GM19455 (cell line): Measurements from ENCODE around the gene DIPK2A.

Source experiments
- ATAC-seq: cut with Tn5 transposase; IDR thresholded peaks from one replicate; pipeline ENCODE4 v1.9.1; 2021; ENCODE audit not compliant: unreplicated experiment

Gene DIPK2A, protein sequence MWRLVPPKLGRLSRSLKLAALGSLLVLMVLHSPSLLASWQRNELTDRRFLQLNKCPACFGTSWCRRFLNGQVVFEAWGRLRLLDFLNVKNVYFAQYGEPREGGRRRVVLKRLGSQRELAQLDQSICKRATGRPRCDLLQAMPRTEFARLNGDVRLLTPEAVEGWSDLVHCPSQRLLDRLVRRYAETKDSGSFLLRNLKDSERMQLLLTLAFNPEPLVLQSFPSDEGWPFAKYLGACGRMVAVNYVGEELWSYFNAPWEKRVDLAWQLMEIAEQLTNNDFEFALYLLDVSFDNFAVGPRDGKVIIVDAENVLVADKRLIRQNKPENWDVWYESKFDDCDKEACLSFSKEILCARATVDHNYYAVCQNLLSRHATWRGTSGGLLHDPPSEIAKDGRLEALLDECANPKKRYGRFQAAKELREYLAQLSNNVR

DNA sequence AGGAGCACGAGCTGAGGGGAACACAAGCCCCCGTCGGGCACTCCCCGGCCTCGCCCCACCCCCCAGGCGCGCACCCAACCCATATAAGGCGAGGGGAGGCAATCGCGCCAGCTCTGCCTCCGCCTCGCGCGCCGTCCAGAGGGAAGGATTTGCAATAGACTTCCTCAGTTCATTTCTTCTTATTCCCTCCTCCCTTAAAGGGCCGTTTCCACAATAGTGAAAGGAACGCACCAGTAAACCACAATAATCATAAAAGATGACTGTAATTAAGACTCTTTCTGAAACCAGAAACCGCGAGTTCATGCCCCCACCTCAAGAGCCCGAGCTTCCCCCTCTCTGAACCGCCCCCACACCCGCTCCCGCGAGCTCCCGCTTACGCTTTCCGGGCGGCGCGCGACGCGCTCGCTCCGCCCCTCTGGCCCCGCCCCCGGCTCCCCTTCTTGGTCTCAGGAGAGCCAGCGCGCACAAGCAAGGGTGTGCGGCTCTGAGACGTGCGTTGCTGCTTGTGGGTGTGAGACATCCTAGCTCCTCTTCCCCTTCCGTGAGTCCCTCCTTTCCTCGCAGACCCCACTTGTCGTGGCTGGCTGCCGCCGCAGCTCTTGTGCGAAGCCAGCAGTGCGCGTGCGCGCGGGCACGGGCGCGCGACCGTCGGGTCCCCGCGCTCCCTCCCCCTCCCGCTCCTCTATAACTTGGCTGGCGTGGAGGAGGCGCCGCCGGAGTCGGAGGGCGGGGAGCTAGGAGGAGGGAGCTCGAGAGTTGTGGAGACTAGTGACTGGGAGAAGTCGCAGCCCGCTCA is at the start of gene DIPK2A:
TSS of gene DIPK2A (plus strand) at position 465 of the 796 bp plus-strand sequence. CDS start 510 bp downstream, outside the sequence.
- ATAC-seq: peak; percentile 53

DNA sequence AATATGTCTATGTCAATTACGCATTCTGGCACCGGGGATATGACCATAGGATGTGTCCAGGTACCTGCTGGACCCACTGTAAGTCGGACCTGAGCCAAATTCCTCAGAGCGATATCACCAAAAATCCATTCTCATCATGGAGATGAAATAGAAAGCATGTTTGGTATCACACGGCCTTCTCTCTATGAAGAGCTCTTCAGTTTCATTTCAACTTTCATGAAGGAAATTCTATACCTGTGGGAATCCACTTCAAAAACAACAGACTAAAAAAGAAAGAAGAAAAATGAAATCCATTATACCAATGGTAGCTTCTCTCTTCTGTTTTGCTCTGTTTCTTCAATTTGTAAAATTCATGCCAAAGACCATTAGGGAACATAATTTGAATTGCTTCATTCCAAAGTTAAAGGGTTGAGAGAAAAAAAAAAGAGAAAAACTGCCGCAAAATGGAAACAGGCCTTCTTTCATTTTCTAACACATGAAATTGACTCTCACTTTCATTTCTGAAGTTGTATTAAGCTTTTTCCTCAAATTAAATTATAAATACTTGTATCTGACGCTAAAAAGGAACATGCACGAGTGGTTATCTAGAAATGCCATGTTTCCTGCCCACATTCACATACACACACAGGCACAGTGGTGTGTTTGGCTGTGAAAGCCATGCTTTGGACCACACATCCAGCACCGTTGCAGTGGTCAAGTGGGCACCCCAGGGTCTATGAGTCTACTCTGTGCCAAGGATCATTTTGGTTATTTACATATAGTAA is 46.9 kb upstream of the DIPK2A start:
- ATAC-seq: peak; percentile 56

DNA sequence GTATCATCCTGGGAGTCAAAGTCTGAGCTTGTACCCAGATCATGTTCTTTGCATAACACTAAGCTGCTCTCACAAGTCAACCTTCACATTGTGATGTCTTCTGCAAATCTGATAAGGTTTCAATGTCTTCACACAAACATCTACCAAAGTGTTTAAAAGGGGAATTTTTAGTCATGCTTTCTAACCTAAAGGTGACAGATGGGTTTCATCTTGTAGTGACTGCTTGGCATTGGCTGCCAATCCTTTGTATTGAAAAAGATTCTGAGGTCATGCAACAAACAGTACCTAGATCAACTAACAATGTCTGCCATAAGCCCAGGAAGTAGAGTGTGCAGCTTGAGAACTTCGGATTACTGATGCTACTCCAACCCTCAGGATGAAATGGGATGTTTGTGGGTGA is 43.6 kb upstream of the DIPK2A start:
- no peak for ATAC-seq

DNA sequence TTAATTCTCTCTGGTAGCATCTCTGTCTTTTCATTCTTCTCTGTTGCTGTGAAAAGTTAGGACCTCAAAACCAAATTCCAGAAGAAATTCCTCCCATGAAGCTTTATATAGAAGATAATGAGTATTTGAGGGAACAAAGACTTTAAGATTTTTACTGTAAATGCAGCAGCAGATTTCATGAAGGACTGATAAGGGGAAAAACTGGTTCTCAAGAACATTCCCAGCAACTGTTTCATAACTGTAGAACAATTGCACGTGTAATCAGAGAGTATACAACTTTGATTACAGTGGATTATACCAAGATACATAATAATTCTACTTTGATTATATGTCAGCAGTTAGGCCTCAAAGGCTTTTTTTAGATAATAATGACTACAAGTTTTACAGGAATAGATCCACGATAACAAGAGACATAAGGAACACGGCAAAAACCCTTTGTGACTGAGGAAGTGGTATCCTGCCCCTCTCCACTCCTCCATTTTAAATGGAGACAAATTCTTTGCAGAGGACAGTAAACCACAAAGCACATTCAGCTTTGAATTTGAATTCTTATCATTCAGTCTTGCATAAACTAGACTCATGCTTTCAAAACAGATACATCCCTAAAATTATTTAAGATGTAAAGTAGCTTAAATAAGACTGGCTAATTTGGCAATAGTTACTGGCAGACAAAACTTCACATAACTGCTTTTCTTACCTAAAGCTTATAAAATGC is 42.9 kb upstream of the DIPK2A start:
- no peak for ATAC-seq

DNA sequence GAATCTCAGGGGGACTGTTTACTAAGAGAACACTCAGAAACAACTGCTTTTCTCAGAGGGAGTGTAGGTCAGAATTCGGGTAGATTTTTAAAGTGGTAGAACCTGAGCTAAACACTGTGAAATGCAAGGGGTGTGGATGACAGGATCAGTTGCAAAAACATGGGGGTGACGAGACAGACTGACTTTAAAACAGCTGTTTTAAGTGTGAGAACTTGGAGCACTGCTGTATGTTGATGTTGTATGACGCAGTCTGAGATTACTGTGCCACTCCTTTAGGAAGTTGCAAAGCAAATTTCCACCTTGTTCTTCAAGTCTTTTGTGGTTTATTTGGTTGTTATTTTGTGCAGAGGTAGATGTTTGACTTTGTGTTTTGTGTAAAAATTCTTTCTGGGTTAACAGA is 36.8 kb upstream of the DIPK2A start:
- ATAC-seq: no peak

DNA sequence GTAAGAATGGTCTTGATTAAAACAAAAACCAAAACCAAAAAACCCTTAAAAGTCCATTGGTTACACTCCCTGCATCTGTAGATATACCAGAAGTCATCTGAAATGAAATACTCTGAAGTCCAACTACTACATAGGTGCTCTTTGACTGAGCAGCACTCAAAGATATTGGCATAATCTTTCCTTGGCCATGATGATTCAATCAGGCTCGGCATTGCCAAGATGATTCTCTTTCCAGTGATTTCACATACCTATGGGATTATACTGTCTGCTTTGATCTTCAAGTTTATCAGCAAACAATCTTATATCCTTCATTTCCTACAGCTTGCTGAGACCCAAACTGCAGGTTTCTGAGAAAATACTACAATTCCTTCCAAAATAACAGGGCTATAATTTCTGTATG is 35.9 kb upstream of the DIPK2A start:
- ATAC-seq: no peak

DNA sequence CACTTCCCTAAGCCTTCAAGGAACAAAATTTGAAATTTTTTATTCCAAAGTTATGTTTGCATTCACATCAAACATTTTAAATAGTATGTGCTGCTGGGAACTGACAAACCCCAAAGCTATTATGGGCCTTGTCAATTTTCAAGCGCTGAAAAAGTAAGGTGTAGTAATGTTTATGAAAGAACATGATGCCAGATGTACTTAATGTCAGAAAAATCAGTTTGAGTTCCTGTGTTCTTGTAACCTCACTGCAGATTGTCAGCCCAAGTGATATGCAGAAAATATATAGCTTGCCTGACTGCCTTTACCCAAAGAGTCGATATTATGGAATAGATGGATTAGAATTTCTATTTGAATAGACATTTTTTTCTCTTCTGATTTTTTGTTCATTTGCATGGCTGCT is 20.8 kb upstream of the DIPK2A start:
- no peak for ATAC-seq

DNA sequence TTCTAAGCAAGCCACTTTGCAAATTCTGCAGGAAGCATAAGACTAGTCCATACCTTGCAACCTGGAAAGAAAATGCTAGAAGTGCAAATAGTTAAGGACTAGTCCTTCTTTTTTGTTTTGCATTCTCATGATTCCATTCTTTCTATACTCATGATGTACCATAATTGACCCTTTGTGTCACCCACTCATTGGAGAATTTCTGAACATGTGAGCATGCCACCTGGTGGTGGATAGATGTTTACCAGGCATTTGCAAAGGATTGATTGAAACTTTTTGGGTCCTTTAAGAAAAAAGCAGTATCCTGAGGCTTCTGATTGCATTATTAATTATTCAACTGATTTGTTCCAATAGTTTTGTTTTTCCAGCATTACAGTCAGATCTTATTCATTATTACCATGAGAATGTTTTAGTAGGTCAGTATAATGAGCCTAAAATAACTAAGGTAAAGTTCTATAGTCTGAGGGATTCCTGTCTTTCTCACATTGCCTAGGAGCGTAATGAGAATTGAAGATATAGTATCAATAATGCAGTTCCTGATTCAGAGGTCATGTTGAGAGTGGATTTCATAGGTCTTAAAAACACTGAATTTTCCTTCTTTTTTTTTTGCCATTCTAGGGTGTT is 20.2 kb upstream of the DIPK2A start:
- ATAC-seq: peak; percentile 66

DNA sequence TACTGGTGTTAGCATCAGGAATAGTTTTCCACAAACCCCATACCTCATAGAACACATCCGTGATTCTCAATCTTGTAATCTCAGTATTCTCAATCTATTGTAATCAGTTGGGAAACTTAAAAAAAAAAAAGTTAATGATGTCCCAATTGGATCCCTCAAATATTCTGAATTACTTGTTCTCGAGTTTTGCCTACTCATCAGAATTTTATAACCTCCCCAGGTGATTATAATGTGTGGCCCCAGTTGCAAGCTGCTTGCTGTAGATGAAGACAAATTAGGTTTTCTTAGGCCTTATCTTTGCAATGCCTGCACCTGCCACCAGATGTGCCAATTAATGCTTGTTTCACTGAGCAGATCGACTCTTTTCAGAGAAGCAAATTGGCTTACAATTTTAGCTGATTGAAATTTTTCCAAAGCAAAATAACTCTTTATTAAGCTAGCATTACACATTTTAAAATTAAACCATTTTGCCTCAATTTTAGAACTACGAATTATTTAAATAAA is 19.0 kb upstream of the DIPK2A start:
- no peak for ATAC-seq

DNA sequence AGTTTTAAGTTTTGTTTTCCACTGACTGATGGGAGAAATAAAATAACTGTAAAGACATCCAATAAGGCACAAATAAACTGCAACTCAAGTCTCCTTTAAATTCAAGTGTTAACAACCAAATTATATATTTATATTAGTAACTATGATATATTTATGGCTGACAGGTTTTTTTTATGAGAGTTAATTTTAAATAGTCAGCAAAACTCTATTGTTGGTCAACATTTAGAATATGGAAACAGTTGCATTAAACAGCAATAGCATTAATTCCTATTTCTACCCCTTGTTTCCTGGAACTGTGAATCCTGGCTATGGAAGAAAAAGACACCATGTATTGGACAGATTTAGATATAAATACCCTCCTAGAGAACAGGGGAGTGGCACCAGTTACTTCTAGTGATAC is 16.5 kb upstream of the DIPK2A start:
- ATAC-seq: no peak

DNA sequence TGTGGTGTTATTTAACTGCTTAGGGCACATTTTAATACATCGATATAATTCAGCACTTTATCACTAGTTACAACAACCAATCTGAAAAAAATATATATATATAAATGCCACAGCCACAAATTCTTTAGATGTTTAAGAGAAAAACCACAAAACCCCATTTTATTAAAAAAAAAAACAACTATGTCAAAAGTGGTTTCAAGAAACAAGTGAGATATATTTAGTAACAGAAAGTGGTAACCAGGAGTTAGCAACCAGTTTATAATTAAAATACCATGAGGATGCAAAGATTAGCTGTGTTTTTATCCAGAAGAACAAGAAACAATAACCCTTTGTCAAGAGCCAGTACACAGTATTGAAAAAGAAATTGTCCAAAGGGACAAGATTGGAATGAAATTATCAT is 14.8 kb upstream of the DIPK2A start:
- no peak for ATAC-seq

DNA sequence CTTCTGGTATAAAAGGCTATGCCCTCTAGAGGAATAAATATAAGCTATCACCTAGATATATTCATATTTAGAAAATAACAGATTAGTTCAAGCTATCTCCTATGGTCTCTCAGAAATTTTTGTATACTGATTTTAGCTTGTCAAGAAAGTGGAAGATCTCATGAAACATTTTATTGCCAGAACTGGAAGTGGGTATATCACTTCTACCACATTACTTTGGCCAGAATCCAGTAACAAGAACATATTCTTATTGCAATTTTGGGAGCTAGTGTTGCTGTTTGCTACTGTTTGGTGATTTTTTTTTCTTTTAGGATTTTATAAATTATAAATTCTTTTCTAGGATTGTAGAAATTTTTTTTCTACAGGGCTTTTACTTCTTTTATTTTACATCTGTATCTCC is 14.2 kb upstream of the DIPK2A start:
- ATAC-seq: no peak

DNA sequence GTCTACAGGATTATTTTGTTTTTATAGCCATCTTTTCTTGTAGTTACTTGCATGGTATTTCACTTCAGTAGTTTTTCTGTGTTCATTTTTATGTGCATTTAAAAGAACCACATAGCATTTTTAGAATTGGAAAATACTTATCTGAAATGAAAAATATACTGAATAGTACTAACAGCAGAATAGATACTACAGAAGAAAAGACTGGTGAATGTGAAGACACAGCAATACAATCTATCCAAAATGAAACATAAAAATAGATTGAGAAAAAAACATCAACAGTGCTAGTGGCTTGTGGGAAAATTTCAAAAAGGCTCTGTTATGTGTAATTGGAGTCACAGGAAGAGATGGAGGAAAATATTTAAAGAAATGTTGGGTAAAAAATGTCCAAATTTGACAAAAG is 12.7 kb upstream of the DIPK2A start:
- no peak for ATAC-seq

DNA sequence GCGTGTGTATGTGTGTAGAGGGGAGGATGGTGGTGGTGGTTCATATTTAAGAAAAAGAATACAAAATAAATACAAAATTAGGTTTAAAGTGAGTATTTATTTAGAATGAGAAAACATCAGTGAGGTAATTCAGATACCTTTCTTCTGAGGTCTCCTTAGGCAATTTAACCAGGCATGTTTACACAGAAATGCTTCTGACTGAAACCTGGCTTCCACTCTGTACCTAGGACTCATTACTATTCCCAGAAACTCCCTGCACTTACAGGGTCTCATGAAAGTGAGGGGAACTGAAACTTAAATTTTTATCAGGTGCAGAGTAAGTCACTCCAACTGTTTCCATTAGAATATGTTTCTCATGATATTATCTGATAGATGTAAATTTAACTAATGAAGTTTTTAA is 10.3 kb upstream of the DIPK2A start:
- ATAC-seq: no peak

DNA sequence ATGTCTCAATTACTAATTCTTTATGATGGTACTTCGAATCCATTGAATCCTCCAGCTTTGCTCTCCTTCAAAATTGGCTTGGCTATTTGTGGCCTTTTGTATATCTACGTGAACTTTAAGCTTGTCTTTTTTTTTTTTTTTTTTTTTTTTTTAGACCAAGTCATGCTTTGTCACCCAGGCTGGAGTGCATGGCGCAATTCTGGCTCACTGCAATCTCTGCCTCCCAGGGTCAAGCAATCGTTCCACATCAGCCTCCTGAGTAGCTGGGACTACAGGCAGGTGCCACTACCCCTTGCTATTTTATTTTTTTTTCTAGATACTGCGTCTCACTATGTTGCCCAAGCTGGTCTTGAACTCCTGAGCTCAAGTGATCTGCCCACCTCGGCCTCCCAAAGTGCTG is 7.7 kb upstream of the DIPK2A start:
- no peak for ATAC-seq

DNA sequence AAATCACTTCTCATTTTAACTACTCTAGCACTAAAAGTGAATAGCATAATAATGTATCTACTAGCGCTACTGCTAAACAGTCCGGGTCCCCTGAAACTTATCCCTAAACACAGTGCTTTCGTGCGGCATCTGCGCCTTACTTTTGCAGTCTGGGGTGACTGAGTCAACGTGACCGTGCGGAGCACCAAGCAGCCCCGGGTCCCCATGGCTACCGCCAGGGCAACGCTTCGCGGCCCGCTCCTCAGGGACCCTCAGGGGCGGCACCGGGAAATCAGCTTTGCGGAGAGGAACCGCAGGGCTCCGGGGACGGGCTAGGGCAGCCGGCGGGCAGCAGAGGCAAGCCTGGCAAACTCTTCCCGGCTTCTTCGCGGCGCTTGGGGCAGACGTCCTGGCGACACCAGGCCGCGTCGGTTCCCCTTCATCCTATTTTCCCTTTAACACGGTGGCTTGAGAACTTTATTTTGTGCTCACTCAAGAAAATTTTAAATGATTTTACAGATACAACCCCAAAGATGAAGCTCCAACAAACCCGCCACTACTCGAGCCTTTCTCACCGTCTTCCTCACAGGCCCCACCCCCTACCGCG is 757 bp upstream of the DIPK2A start:
- ATAC-seq: peak; percentile 24

DNA sequence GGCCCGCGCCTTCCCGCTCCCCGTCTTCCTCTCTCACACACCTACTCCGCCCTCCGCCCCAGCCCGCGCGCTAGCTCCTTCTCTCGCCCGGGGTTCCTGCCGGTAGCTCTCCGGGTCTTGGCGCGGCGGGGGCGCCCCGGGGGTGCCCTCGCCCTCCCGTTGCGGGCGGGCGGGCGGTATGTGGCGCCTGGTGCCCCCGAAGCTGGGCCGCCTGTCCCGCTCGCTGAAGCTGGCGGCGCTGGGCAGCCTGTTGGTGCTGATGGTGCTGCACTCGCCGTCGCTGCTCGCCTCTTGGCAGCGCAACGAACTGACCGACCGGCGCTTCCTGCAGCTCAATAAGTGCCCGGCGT is 507 bp downstream of the DIPK2A start:
- no peak for ATAC-seq

DNA sequence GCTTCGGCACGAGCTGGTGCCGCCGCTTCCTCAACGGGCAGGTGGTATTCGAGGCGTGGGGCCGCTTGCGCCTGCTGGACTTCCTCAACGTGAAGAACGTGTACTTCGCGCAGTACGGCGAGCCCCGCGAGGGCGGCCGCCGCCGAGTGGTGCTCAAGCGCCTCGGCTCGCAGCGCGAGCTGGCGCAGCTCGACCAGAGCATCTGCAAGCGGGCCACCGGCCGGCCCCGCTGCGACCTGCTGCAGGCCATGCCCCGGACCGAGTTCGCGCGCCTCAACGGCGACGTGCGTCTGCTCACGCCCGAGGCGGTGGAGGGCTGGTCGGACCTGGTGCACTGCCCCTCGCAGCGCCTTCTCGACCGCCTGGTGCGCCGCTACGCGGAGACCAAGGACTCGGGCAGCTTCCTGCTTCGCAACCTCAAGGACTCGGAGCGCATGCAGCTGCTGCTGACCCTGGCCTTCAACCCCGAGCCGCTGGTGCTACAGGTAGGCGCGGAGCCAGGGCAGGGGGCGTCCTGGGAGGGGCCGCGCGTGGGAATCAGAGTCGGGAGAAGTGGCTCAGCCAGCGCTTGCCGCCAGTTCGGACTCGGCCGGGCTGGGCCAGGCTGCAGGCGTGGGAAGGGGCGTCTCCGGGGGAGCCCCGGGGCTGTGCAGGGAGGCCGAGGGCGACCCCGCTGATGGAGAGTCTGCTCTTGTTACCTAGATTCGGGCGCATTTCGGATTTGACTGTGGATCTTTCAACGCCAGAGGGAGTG is 1.1 kb downstream of the DIPK2A start:
- peak; percentile 34 for ATAC-seq
